HFFc6 (cell line): ENCODE data around the gene HS6ST3. TPM values are rescaled to one million over a fixed set of nuclear protein-coding genes. Genes with fewer than 3 reads are reported as not detected.

Experiments used
- DNase-seq: peaks from one replicate; pipeline ENCODE4 v3.0.0-alpha.2; 2018
- H3K27ac Mint-ChIP-seq: 2 replicates; pipeline ENCODE4 v1.8.0; 2020; ENCODE audit warnings: mild to moderate bottlenecking, mixed read lengths
- H3K27me3 Mint-ChIP-seq: 2 replicates; pipeline ENCODE4 v1.8.0; 2021; ENCODE audit warnings: mild to moderate bottlenecking, moderate library complexity, mixed read lengths; ENCODE audit not compliant: insufficient read depth
- H3K36me3 Mint-ChIP-seq: 2 replicates; pipeline ENCODE4 v1.8.0; 2021; ENCODE audit warnings: low read depth, mixed read lengths
- H3K4me1 Mint-ChIP-seq: 2 replicates; pipeline ENCODE4 v1.8.0; 2020; ENCODE audit warnings: low read depth, mixed read lengths
- H3K4me3 Mint-ChIP-seq: 2 replicates; pipeline ENCODE4 v1.8.0; 2020; ENCODE audit warnings: mild to moderate bottlenecking, moderate library complexity, mixed read lengths
- H3K9me3 Mint-ChIP-seq: 2 replicates; pipeline ENCODE4 v1.8.0; 2020; ENCODE audit warnings: mild to moderate bottlenecking, mixed read lengths
- CTCF ChIP-seq: fragments of 200-600 bp; sonication (generic); IDR thresholded peaks from 2 replicates; pipeline ENCODE4 v1.5.0; 2021; ENCODE audit warnings: antibody characterized with exemption, mild to moderate bottlenecking
- total RNA-seq, 6 experiments: library from RNA; stranded (reverse); fragmentation: NEBNext Ultra II Directional; extraction: Animal tissue kit (Norgen Biotek cat#: 25700); gene quantifications; 2 replicates in 1 of 6; 3 replicates in 5 of 6; pipeline ENCODE4 v1.2.3, GENCODE V29; 2021

The HS6ST3 gene
- total RNA-seq, 6 experiments from 2014 or later: not detected

- no peak for TF ChIP-seq CTCF
- Mint-ChIP-seq H3K36me3 (no peaks in the 10 kb centered on the region), H3K27me3 (no peaks in the 10 kb centered on the region), H3K27ac (no peak overlapping the region), H3K4me1 (no peaks in the 10 kb centered on the region), H3K9me3 (peaks cover 33% of the 10 kb centered on the region), H3K4me3 (no peak overlapping the region)
- DNase-seq: no peak
These were observed 659.9 kb downstream of the HS6ST3 start for GRCh38 chr13:96749825-96750224.

- Mint-ChIP-seq H3K4me1 (no peaks in the 10 kb centered on the region), H3K36me3 (no peaks in the 10 kb centered on the region), H3K4me3 (no peak overlapping the region), H3K9me3 (peaks cover 22% of the 10 kb centered on the region), H3K27ac (no peak overlapping the region), H3K27me3 (no peaks in the 10 kb centered on the region)
- no peak for DNase-seq
- TF ChIP-seq CTCF: no peak
These were observed 661.2 kb downstream of the HS6ST3 start for GRCh38 chr13:96751089-96751488.

- H3K36me3 Mint-ChIP-seq: peaks cover 5% of the 10 kb centered on the region; the same call in 1 of the 2 replicates
- no peak overlapping the region for H3K27ac Mint-ChIP-seq
- no peaks in the 10 kb centered on the region for H3K4me1 Mint-ChIP-seq
- no peak for TF ChIP-seq CTCF
- peaks cover 26% of the 10 kb centered on the region for H3K9me3 Mint-ChIP-seq
- H3K4me3 Mint-ChIP-seq: no peak overlapping the region
- H3K27me3 Mint-ChIP-seq: no peaks in the 10 kb centered on the region; the same call in 1 of the 2 replicates
- no peak for DNase-seq
These were observed 673.0 kb downstream of the HS6ST3 start for GRCh38 chr13:96762876-96763275.

- no peak overlapping the region for H3K4me3 Mint-ChIP-seq
- no peak overlapping the region for H3K27ac Mint-ChIP-seq
- no peaks in the 10 kb centered on the region for H3K4me1 Mint-ChIP-seq
- no peaks in the 10 kb centered on the region; the same call in 1 of the 2 replicates for H3K27me3 Mint-ChIP-seq
- TF ChIP-seq CTCF: no peak
- no peak for DNase-seq
- H3K9me3 Mint-ChIP-seq: peaks cover 21% of the 10 kb centered on the region
- peaks cover 5% of the 10 kb centered on the region; the same call in 1 of the 2 replicates for H3K36me3 Mint-ChIP-seq
These were observed 676.4 kb downstream of the HS6ST3 start for GRCh38 chr13:96766306-96766705.

GRCh38 chr13:96768524-96768923 lies 678.6 kb downstream of the HS6ST3 start:
- TF ChIP-seq CTCF: no peak
- no peak overlapping the region for H3K27ac Mint-ChIP-seq
- no peaks in the 10 kb centered on the region; the same call in 1 of the 2 replicates for H3K27me3 Mint-ChIP-seq
- H3K36me3 Mint-ChIP-seq: peaks cover 5% of the 10 kb centered on the region; the same call in 1 of the 2 replicates
- no peaks in the 10 kb centered on the region for H3K4me1 Mint-ChIP-seq
- DNase-seq: no peak
- no peak overlapping the region for H3K4me3 Mint-ChIP-seq
- H3K9me3 Mint-ChIP-seq: peaks cover 14% of the 10 kb centered on the region

GRCh38 chr13:96769874-96770273 lies 680.0 kb downstream of the HS6ST3 start:
- Mint-ChIP-seq H3K27me3 (no peaks in the 10 kb centered on the region; the same call in 1 of the 2 replicates), H3K36me3 (peaks cover 5% of the 10 kb centered on the region; the same call in 1 of the 2 replicates), H3K4me3 (no peak overlapping the region), H3K4me1 (no peaks in the 10 kb centered on the region), H3K27ac (no peak overlapping the region), H3K9me3 (peaks cover 19% of the 10 kb centered on the region)
- no peak for DNase-seq
- no peak for TF ChIP-seq CTCF
